Stimulated activated CD8-positive, alpha-beta memory T cell treated with anti-CD3 and anti-CD28 coated beads, Interleukin-7, amount 100 ng/mL, for 24 hours (primary cell): Measurements from ENCODE around the gene ZBTB38.

Experiments used
- DNase-seq: peaks from one replicate; pipeline ENCODE4 v3.0.0-alpha.2; 2020; ENCODE audit warnings: low read depth

Gene ZBTB38

DNA sequence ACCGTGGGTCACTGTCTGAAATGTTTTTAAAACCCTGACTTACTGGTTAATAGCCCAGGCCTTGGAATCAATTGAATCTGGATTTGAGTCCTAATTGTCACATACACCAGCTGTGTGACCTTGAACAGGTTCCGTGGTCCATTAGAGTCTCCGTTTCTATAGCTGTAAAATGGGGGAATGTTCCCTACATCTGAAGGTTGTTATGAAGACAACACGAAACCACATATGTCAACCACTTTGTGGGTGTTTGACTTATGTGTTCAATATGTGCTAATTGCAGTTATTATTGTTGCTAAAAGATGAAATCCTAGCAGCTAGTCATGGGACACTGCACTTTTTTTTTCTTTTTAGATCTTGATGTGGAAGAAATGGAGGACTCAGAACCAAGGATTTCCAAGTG lies 35.3 kb downstream of the ZBTB38 start:
- no peak for DNase-seq

DNA sequence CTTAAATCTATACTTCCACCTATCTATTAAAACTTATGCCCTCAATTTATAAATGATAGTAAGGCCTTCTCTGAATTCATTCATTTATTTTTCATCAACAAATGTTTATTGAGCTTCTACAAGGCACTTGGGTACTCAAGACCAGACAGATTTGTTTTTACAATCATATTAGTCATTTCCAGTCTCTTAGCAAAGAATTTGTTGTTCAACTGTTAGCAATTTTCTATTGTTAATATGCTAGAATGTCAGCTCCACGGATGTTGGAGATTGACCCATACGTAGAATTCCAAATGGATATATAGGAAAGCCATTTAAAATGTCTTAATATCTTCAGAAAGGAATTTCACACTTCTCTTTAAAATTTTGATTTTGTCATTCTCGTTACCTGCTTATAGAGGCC lies 36.7 kb downstream of the ZBTB38 start:
- DNase-seq = no peak

DNA sequence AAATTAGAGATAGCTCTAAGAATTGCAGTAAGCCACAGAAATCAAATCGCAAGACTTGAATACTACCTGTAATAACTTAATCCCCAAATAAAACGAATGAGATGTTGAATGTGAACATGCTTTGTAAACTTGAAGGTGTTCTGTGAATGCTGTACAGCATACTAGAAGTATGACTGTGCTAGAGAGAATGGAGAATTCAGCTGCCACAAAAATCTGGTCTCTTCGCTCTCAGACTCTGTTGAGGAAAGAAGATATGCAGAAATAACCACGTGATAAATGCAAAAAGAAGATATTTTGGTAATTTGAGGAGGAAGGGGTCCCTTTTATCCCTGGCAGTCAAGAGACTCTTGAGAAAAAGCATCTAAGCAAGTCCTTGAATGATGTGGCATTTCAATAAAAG lies 37.3 kb downstream of the ZBTB38 start:
- no peak for DNase-seq

DNA sequence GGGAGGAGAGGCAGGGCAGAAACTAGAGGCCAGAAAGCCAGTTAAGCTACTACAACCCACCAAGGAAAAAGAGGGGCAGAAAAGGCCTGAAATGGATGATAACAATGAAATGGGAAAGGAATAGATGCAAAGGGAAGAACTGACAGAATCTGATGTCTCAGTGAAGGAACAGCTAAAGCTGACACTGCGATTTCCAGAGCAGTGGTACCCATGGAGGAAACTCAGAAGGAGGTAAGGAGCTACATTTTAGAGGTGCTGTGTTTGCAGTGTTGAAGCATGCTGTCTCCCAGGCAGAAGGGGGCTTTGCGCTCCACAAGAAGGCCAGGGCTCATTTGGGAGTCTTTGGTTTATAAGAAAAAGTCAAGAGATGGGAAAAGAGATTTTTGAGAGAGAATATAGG lies 38.0 kb downstream of the ZBTB38 start:
- no peak for DNase-seq

DNA sequence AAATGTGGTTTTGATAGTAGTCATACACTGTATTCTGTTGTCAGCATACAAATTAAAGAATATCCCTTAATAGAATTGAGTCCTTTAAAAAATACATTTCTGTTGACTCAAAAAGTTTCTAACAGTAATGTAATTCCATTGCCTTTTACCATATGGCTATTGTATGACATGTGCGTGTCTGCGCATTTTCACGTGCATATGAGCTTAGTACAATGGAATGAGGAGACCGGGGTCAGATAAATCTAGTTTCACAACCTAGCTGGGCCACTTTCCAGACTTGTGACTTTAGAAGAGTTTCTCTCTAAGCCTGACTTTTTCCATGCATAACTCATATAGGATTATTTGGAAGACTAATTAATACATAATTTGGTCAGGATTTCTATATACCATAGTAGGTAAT lies 38.7 kb downstream of the ZBTB38 start:
- no peak for DNase-seq

DNA sequence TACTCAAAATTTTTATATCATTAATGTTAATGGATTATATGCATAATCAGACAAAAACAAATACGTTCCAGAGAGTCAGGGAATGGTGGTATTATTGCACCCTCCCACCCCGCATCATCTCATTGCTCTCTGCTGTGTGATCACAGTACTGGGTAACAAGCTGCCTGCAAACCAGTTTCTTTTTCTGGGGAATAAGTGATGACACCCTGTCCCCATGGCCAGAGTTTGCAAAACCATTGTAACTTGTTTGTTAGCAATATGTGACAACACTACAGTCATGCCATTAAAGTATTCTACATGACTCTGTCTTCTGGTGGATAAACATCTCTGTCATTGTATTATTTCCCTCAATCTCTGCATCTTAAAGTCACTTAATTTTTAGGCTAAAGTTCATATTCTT lies 39.5 kb downstream of the ZBTB38 start:
- DNase-seq = no peak

DNA sequence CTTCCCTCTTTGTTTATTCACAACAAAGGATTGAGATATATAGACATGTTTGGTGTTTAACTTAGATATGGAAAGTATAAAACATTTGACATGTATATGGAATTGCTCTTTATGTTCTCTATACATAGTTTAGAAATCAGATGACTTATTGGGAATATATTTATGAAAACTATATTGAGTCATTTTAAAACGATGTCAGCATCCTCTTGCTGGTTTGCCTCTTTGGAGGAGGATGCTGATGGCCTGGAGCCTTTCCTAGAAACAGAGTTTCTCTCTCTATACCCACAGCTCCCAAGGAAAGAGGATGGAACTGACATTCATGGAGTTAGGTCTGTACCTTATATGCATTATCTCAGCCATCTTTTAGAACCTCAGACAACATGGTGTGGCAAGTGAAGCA lies 40.3 kb downstream of the ZBTB38 start:
- no peak for DNase-seq

DNA sequence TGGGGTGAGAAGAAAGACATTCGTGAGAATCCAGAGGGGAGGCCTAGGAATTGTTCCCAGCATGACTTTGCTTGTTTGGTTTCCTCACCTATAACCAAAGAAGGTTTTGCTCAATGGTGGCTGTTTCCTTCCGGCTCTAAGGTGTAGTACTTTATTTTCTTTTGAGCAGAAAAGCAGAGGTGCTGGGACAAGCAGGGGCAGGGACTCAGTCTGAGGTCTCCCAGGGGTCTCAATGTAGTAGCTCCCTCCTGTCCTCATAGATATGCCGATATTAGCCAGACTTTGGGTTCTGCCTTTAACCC lies 41.6 kb downstream of the ZBTB38 start:
- DNase-seq = no peak

DNA sequence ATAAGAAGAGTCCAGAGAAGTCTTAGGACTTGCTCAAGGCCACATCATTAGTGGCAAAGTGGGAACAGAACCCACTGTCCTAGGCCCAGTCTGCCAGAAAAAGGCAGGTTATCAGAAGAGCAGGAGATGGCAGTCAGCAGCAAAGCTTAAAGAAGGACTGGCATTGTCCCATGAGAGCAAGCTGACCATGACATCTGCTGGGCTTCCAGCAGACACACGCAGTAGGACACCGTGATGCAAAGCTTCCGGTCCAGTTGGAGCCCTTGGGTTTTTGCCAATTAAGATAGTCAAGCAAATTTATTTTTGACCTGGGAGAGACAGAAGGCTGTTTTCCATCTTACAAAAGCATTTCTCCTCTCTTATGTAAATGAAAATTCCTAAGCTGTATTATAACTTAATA lies 42.1 kb downstream of the ZBTB38 start:
- DNase-seq = no peak

DNA sequence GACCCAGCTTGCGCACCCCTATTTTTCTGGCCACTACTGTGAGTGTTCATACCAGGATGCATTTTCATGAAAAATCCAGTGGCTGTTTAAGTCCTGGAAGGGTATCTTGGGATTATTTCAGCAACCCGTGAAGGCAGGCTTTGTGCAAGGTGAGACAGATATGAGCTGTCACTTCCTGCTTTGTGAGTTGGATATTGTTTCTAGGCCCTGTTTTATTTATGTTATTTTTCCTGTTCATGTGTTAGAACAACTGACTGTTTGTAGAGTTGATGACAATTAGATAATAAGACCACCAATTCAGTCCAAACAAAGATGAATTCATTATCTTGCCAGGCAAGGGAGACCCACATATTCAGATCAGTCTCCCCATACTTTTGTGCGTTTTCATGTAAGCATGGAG lies 42.5 kb downstream of the ZBTB38 start:
- DNase-seq = no peak

DNA sequence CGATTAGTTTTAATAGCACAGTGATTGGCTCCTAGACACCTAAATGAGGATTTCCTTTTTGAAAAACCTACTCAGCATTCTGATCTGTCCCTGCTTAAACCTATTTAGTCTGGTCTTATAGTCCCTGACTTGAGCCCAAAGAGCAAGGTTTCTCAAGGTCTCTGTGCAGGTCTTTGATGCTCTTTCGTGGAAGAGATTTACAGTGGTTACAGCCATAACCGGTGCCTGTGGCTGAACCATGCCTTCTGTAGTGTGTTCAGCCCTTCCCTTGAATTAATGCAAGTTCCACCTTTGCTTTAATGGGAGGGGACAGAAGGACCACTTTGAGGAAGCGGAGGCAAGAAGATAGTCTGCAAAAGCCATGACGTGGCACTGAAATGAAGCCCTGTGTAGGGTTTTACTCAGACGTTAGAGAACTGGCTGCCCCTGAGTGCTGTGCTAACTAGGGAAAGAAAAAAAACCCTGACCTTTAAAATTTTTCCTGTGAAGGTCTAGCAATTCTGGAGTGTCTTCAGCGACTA lies 43.0 kb downstream of the ZBTB38 start:
- no peak for DNase-seq

DNA sequence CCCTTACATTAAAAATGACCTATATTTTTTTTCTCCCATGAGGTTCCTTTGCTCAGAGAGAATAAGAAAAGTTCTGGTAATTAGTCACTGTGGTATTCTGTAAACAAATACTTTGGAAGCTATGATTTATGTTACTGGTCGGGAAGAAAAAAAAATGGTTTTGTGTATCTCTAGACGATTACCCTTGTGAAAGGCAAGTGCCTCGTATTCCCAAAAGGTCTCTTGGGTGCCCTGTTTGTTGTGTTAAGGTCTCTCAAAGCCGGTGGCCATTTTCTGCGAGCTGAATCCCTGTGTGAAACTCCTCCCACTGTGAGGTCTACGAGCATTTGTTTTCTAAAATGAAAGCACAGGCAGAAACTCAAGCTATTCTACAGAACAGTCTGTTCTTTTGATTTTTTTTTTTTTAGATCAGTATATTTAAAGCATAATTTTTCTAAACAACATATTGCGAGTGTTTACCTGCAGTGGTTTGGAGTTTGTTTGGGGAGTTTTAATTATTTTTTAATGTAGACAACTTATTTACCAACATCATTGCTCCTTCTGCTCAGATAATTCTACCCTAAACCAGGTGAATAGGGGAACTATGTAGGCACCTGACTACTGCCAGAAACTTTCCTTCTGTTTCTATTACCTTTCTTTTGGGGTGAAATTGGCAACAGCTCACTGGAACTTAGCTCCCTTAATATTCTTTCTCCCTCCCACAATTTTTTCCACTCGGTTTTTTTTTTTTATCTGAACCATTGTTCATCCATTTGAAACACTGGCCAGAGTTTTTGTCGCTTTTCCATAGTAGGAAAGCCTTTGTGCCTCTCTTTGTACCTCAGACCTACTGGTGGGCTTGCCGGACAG lies 44.0 kb downstream of the ZBTB38 start:
- DNase-seq = no peak

DNA sequence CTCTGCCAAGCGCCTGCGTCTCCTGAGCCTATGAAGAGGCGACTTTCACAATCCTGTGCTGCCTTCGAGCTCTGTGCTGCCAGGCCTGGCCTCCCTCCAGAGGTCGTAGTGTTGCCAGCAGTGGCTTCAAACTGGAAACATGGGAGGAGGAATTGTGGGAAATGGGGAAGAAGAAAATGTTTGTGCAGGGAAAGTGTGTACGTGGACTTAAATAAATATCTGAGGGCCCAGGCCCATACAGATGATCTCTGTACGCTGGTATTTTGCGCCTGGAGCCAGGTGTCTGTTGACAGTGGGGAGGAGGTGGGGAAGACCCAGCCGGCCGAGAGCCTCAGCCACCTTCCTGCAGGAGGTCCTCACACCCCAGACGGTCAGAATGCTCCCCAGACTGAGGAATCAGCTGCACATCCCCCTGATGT lies 44.6 kb downstream of the ZBTB38 start:
- DNase-seq = no peak

DNA sequence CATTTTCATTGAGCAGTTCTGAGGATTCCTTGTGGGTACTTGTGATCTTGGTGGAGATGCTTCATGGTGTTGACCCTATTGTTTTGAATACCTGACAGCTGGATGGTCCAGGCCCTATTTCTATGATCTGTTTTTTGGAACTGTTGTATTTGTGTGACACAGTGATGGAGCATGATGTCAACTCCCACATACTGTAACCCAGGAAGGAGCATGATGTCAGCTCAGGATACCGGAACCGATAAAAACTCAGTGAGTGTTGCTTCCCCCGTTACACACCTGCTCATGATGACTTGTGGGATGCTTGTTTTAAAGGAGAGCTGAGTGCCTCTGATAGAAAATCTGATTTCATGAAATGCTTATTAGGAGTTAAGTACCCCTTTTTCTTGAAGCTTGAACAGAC lies 45.1 kb downstream of the ZBTB38 start:
- no peak for DNase-seq

DNA sequence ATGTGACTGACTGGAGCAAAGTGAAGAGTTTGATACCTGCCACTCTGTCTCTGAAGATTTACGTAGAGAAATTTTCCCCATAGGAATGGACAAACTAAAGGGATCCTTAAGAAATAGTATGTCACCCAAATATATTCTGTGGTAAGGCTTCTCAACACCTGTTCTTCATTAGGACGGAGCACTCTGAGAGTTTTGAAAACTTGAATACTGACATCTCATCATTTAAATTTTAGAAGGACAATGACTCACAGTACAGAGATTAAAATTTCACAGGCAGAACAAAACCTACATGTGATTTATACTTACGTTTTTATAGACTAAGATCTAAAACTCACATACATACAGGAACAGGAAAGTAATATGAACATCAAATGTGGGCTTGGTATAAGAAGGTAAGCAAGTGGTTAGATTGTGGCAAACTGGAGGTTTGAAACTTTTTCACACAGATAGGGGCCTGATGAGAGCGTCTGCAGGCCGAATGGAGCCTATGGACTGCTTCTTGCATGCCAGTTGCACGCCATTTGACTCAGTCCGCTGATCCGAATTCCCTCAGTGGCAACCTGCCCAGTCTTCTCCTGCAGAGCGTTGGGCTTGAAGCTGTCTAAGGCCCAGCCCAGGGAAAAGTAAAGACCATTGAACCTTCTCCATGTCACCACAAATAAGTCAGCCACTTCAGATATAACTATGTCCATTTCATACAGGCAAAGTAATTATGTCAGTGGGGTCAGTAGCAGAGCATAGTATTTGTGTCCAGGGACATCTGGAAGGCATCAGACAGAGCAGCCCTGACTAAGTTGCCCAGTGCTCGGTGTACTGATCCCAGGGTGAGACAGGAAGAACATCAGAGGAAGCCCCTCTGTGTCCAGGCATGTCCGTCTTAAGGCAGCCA lies 45.7 kb downstream of the ZBTB38 start:
- no peak for DNase-seq

DNA sequence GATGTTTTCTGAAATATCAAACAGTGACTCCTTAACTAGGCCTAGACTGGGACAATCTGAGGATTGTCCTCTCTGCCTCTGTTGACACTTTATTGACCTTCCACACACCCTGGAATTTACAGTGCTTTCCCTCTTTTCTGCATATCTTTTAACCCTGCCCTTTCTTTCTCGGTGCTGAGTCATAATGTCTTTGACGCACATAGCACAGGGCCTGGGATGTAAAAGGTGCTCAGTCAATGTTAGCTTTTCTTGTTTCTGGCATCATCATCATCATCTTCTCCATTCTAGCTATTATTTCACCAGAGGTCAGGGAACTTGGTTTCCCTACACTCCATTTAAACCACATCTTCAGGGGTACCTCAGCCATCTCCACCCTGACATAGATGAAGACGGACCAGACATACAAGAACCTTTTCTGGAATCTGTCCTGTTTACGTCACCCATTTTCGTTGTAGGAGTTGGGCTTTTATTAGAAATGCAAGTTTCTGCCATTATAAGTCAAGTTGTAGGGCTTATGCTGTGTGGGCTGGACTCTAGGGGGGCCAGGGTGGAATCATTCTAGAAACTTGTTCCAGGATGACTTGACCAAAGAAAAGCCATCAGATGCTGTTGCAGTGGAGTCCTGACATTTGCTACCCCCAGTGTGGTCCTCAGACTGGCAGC lies 46.6 kb downstream of the ZBTB38 start:
- no peak for DNase-seq

DNA sequence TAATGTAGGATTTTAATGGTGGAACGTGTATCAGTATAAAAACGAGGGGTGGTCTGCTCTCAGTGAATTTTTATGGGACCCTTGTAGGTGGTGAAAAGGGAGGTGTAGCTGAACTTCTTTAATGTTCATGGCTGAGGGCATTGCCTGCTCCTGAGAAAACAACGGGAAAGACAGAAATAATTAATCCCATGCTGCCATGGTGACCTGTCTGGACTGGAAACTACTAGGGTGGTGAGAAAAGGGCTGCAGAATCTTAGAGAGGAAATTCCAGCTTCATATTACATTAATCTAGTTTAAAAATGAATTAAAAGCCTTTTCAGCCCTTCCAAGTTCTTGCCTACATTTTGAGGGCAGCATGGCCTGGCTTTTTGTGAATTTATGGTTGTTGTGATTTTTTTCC lies 47.6 kb downstream of the ZBTB38 start:
- DNase-seq = no peak
